Superior temporal gyrus (tissue), 1 donor: ENCODE data around the gene ARMC7.
"Not testable (repeated sequence)": the region's sequence is repeated elsewhere in the genome, so short reads cannot be mapped to it uniquely, and the experiment has no call there.

Experiments used
- DNase-seq: peaks from one replicate; pipeline ENCODE4 v3.0.0-alpha.2; 2016; ENCODE audit errors: extremely low spot score

ARMC7 gene

GRCh38 chr17:75130059-75130631, 20.4 kb downstream of the ARMC7 start:
- DNase-seq: no peak

- peak; percentile 47 for DNase-seq
These were observed 21.0 kb downstream of the ARMC7 start for GRCh38 chr17:75130632-75131277.

- DNase-seq: peak; percentile 61
These were observed 21.7 kb downstream of the ARMC7 start, which contains the start of gene NT5C for GRCh38 chr17:75131278-75132017. Gene NT5C (minus strand): TSS chr17:75131742. CDS start chr17:75131707, 35 bp downstream.

GRCh38 chr17:75132018-75133000, 22.5 kb downstream of the ARMC7 start:
- not testable (repeated sequence) for DNase-seq

- no peak for DNase-seq
These were observed 23.2 kb downstream of the ARMC7 start for GRCh38 chr17:75133001-75133400.

GRCh38 chr17:75133607-75134347, 24.0 kb downstream of the ARMC7 start:
- DNase-seq: not testable (repeated sequence)

GRCh38 chr17:75135452-75135851, 25.7 kb downstream of the ARMC7 start:
- DNase-seq: no peak

- no peak for DNase-seq
These were observed 26.2 kb downstream of the ARMC7 start for GRCh38 chr17:75135946-75136345.

GRCh38 chr17:75137762-75138161, 28.0 kb downstream of the ARMC7 start:
- not testable (repeated sequence) for DNase-seq

- DNase-seq: no peak
These were observed 28.8 kb downstream of the ARMC7 start for GRCh38 chr17:75138519-75138918.

GRCh38 chr17:75142236-75142971, 32.6 kb downstream of the ARMC7 start:
- no peak for DNase-seq

GRCh38 chr17:75144816-75145512, 35.2 kb downstream of the ARMC7 start:
- no peak for DNase-seq

GRCh38 chr17:75146592-75146991, 36.8 kb downstream of the ARMC7 start:
- DNase-seq: no peak

GRCh38 chr17:75147878-75148546, 38.2 kb downstream of the ARMC7 start:
- DNase-seq: no peak

- DNase-seq: no peak
These were observed 42.2 kb downstream of the ARMC7 start for GRCh38 chr17:75151930-75152329.

- no peak for DNase-seq
These were observed 42.8 kb downstream of the ARMC7 start for GRCh38 chr17:75152523-75152921.

- no peak for DNase-seq
These were observed 43.4 kb downstream of the ARMC7 start for GRCh38 chr17:75152922-75153779.

GRCh38 chr17:75153780-75154194, 44.0 kb downstream of the ARMC7 start:
- DNase-seq: no peak
